Endodermal cell (in vitro differentiated cells): ENCODE measurements around the gene LSP1. TPM values are rescaled to one million over a fixed set of nuclear protein-coding genes. Genes with fewer than 3 reads are reported as not detected.

Experiments
- DNase-seq: peaks from one replicate; pipeline ENCODE4 v3.0.0-alpha.2; 2017
- H3K27ac ChIP-seq: 2 replicates; pipeline ENCODE4 v1.5.1; 2013; ENCODE audit warnings: mild to moderate bottlenecking, low read depth, low read length, moderate library complexity
- H3K27me3 ChIP-seq: 2 replicates; pipeline ENCODE4 v1.6.1; 2013; ENCODE audit warnings: mild to moderate bottlenecking, low read length, moderate library complexity; ENCODE audit not compliant: insufficient read depth, control insufficient read depth, poor library complexity, severe bottlenecking
- H3K36me3 ChIP-seq: 2 replicates; pipeline ENCODE4 v1.7.0; 2013; ENCODE audit warnings: mild to moderate bottlenecking, low read length, moderate library complexity; ENCODE audit not compliant: control insufficient read depth, insufficient read depth
- H3K4me1 ChIP-seq: one replicate; pipeline ENCODE4 v1.7.0; 2013; ENCODE audit warnings: low read length; ENCODE audit not compliant: control insufficient read depth, insufficient read depth
- H3K4me3 ChIP-seq: 2 replicates; pipeline ENCODE4 v1.5.1; 2013; ENCODE audit warnings: mild to moderate bottlenecking, low read length, moderate library complexity
- H3K9ac ChIP-seq: 2 replicates; pipeline ENCODE4 v1.6.1; 2013; ENCODE audit warnings: mild to moderate bottlenecking, low read length, moderate library complexity; ENCODE audit not compliant: poor library complexity, severe bottlenecking; ENCODE audit errors: extremely low read depth
- H3K9me3 ChIP-seq: 2 replicates; pipeline ENCODE4 v1.6.1; 2013; ENCODE audit warnings: mild to moderate bottlenecking, low read length, moderate library complexity; ENCODE audit not compliant: control insufficient read depth
- H3K27ac Mint-ChIP-seq: 2 replicates; pipeline ENCODE4 v1.8.0; 2020; ENCODE audit warnings: mixed read lengths
- H3K27me3 Mint-ChIP-seq: 2 replicates; pipeline ENCODE4 v1.8.0; 2021; ENCODE audit warnings: mild to moderate bottlenecking, mixed read lengths; ENCODE audit not compliant: insufficient read depth
- H3K36me3 Mint-ChIP-seq: 2 replicates; pipeline ENCODE4 v1.8.0; 2020; ENCODE audit warnings: low read depth, mixed read lengths
- H3K4me1 Mint-ChIP-seq: 2 replicates; pipeline ENCODE4 v1.8.0; 2020; ENCODE audit warnings: mixed read lengths
- H3K4me3 Mint-ChIP-seq: 2 replicates; pipeline ENCODE4 v1.8.0; 2020; ENCODE audit warnings: mild to moderate bottlenecking, moderate library complexity, mixed read lengths
- H3K9me3 Mint-ChIP-seq: 2 replicates; pipeline ENCODE4 v1.8.0; 2020; ENCODE audit warnings: mild to moderate bottlenecking, mixed read lengths
- WGBS, 2 experiments: methylation state at CpG; one replicate each; pipeline versions ENCODE4 v1.1.5 to v1.1.7; 2013; ENCODE audit warnings: missing lambda C conversion rate in 2 of 2, mixed read lengths in 1 of 2; ENCODE audit not compliant: insufficient coverage in 1 of 2, insufficient read length in 1 of 2; 5-methylcytosine and 5-hydroxymethylcytosine counted together
- total RNA-seq, 2 donors: library from RNA; stranded (reverse); fragmentation: NEBNext Ultra II Directional in 1 of 2; extraction: Animal tissue kit (Norgen Biotek cat#: 25700) in 1 of 2; gene quantifications; 2 replicates in 1 of 2; 3 replicates in 1 of 2; pipeline ENCODE4 v1.2.1, GENCODE V29; 2021
- TF ChIP-seq, protein P1 (sequence below): fragments of 200-600 bp; sonication (generic); conservative IDR thresholded peaks from 2 replicates; pipeline ENCODE4 v1.5.0; 2021; ENCODE audit warnings: antibody characterized with exemption, mild to moderate bottlenecking

Gene LSP1
- total RNA-seq, 2 donors from 2014 or later = not detected

DNA sequence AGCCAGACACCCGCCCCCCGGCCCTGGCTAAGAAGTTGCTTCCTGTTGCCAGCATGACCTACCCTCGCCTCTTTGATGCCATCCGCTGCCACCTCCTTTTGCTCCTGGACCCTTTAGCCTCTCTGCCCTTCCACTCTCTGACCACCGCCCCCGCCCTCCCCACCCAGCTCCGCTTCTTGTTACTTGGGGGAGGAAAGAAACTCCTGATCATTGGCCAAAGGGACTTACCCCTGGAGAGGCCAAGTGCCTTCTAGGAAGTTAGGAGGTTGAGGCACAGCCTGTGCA is 38.9 kb downstream of the LSP1 start, which contains the start of gene PRR33:
Gene PRR33 (minus strand): TSS at position 65 of the 285 bp plus-strand sequence. CDS start 1,311 bp downstream, outside the sequence.
- no peaks in the 10 kb centered on the region for H3K36me3 Mint-ChIP-seq
- no peak within 1 kb of the TSS for H3K4me3 ChIP-seq
- H3K4me1 Mint-ChIP-seq = peaks cover 7% of the 10 kb centered on the region
- no peaks in the 10 kb centered on the region for H3K9me3 Mint-ChIP-seq
- peaks cover 2% of the 10 kb centered on the region for H3K4me1 ChIP-seq
- TF ChIP-seq, protein P1, sequence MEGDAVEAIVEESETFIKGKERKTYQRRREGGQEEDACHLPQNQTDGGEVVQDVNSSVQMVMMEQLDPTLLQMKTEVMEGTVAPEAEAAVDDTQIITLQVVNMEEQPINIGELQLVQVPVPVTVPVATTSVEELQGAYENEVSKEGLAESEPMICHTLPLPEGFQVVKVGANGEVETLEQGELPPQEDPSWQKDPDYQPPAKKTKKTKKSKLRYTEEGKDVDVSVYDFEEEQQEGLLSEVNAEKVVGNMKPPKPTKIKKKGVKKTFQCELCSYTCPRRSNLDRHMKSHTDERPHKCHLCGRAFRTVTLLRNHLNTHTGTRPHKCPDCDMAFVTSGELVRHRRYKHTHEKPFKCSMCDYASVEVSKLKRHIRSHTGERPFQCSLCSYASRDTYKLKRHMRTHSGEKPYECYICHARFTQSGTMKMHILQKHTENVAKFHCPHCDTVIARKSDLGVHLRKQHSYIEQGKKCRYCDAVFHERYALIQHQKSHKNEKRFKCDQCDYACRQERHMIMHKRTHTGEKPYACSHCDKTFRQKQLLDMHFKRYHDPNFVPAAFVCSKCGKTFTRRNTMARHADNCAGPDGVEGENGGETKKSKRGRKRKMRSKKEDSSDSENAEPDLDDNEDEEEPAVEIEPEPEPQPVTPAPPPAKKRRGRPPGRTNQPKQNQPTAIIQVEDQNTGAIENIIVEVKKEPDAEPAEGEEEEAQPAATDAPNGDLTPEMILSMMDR = no peak
- H3K4me3 Mint-ChIP-seq = no peak within 1 kb of the TSS
- H3K27me3 Mint-ChIP-seq = peaks cover 2% of the 10 kb centered on the region
- H3K27me3 ChIP-seq = no peaks in the 10 kb centered on the region
- no peak within 1 kb of the TSS for H3K27ac ChIP-seq
- no peak for DNase-seq
- H3K27ac Mint-ChIP-seq = no peak within 1 kb of the TSS
- no peaks in the 10 kb centered on the region for H3K9me3 ChIP-seq
- no peaks in the 10 kb centered on the region for H3K36me3 ChIP-seq
- H3K9ac ChIP-seq = no peak within 1 kb of the TSS
- WGBS, 2 experiments = 90 to 98% methylated on average over 2 to 7 of the region's 7 CpGs

DNA sequence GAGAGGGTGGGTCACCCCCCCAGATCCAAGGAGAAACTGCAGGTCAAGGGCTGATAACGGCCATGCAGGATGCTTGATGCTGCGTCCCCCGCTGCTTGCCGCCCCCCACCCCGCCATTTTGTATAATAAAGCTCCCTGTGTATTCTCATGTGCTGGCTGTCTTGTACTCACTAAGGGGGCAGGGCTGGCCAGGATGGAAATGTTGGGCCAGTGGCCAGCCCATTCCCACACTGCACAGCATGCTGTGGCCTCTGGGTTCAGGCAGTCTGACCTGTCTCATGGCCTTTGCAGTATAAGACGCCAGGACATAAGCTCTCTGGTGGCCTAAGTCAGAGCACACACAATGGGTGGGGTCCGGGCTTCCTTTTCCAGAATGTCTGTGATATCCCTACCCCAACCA is 39.2 kb downstream of the LSP1 start:
- TF ChIP-seq, protein P1 = no peak
- Histone ChIP-seq H3K4me3 (no peak overlapping the region), H3K9ac (no peak overlapping the region), H3K4me1 (peaks cover 6% of the 10 kb centered on the region), H3K9me3 (no peaks in the 10 kb centered on the region), H3K27me3 (no peaks in the 10 kb centered on the region), H3K27ac (no peak overlapping the region), H3K36me3 (no peaks in the 10 kb centered on the region)
- Mint-ChIP-seq H3K9me3 (no peaks in the 10 kb centered on the region), H3K4me3 (no peak overlapping the region), H3K36me3 (no peaks in the 10 kb centered on the region), H3K4me1 (peaks cover 10% of the 10 kb centered on the region), H3K27me3 (peaks cover 2% of the 10 kb centered on the region), H3K27ac (no peak overlapping the region)
- no peak for DNase-seq
- WGBS, 2 experiments = 84 to 90% methylated on average over 2 to 7 of the region's 7 CpGs

DNA sequence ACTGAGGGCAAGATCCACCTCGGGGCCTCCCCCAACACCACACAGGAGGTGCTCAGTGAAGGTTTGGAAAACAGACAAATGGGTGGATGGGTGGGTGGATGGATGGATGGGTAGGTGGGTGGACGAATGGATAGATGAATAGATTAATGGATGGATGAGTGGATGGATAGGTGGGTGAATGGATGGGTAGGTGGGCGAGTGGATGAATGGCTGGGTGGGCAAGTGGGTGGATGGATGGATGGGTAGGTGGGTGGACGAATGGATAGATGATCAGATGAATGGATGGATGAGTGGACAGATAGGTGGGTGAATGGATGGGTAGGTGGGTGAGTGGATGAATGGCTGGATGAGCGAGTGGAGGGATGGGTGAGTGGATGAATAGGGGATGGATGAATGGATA is 39.7 kb downstream of the LSP1 start:
- Mint-ChIP-seq H3K27ac (no peak overlapping the region), H3K36me3 (no peaks in the 10 kb centered on the region), H3K4me1 (peaks cover 11% of the 10 kb centered on the region), H3K4me3 (no peak overlapping the region), H3K27me3 (peaks cover 2% of the 10 kb centered on the region), H3K9me3 (no peaks in the 10 kb centered on the region)
- TF ChIP-seq, protein P1 = no peak
- H3K27ac ChIP-seq = no peak overlapping the region
- H3K27me3 ChIP-seq = no peaks in the 10 kb centered on the region
- DNase-seq = no peak
- no peaks in the 10 kb centered on the region for H3K36me3 ChIP-seq
- WGBS, 2 experiments = 82 to 84% methylated on average over 4 to 5 of the region's 5 CpGs
- H3K9me3 ChIP-seq = no peaks in the 10 kb centered on the region
- no peak overlapping the region for H3K9ac ChIP-seq
- H3K4me1 ChIP-seq = peaks cover 9% of the 10 kb centered on the region
- no peak overlapping the region for H3K4me3 ChIP-seq
